AG04450 (cell line): ENCODE data around the gene FTSJ1. TPM values are rescaled to one million over a fixed set of nuclear protein-coding genes. Genes with fewer than 3 reads are reported as not detected.

Experiments
- CTCF ChIA-PET: fragments of 300-600, 350-600 bp; formaldehyde crosslinking; extraction: SDS; loops from one replicate; lab custom pipeline; 2022; ENCODE audit warnings: antibody characterized with exemption, inconsistent platforms; lab: Charles Lee
- POLR2A ChIA-PET: fragments of 350-600 bp; formaldehyde crosslinking; extraction: SDS; loops from one replicate; lab custom pipeline; 2021; ENCODE audit warnings: antibody characterized with exemption, inconsistent platforms; lab: Yijun Ruan, JAX
- DNase-seq: peaks from one replicate; pipeline ENCODE4 v3.0.0-alpha.2; 2011; ENCODE audit warnings: low read depth, low spot score
- H3K27ac ChIP-seq: one replicate; pipeline ENCODE4 v1.5.1; 2012; ENCODE audit warnings: low read depth, low read length, control low read depth
- H3K27me3 ChIP-seq: one replicate; pipeline ENCODE4 v1.6.0; 2012; ENCODE audit warnings: low read length; ENCODE audit not compliant: control insufficient read depth, insufficient read depth
- H3K4me3 ChIP-seq: 2 replicates; pipeline ENCODE4 v1.5.1; 2011; ENCODE audit warnings: mild to moderate bottlenecking, low read depth, low read length, control low read depth
- H3K9me3 ChIP-seq: 2 replicates; pipeline ENCODE4 v1.5.1; 2012; ENCODE audit warnings: low read length; ENCODE audit not compliant: control insufficient read depth, insufficient read depth
- polyA plus RNA-seq: library from polyadenylated mRNA; depleted of rRNA; stranded (reverse); fragments of >200 nt; gene quantifications from 2 replicates; pipeline ENCODE4 v1.2.3, GENCODE V29; 2011
- TF ChIP-seq, protein P1 (sequence below): IDR thresholded peaks from 2 replicates; pipeline ENCODE4 v1.5.1; 2011; ENCODE audit warnings: low read depth, low read length, control low read depth, inconsistent platforms

FTSJ1 gene
- polyA plus RNA-seq, 1 experiment = 19.7 TPM

DNA sequence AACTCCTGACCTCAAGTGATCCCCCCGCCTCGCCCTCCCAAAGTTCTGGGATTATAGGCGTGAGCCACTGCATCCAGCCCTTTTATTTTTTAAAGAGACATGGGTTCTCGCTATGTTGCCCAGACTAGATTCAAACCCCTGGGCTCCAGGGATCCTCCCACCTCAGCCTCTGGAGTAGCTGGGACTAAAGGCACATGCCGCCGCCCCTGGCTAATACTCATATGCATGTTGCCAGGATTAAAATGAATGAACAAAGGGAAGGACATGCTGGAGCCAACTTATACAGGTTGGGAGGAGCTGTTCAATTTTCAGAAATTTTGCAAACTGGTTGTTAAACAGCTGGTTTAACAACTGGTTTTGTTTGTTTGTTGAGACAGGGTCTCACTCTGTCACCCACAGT, 1.4 kb upstream of the FTSJ1 start:
- no peak for DNase-seq
- POLR2A ChIA-PET = no interaction called here
- CTCF ChIA-PET = no interaction called here
- TF ChIP-seq, protein P1, sequence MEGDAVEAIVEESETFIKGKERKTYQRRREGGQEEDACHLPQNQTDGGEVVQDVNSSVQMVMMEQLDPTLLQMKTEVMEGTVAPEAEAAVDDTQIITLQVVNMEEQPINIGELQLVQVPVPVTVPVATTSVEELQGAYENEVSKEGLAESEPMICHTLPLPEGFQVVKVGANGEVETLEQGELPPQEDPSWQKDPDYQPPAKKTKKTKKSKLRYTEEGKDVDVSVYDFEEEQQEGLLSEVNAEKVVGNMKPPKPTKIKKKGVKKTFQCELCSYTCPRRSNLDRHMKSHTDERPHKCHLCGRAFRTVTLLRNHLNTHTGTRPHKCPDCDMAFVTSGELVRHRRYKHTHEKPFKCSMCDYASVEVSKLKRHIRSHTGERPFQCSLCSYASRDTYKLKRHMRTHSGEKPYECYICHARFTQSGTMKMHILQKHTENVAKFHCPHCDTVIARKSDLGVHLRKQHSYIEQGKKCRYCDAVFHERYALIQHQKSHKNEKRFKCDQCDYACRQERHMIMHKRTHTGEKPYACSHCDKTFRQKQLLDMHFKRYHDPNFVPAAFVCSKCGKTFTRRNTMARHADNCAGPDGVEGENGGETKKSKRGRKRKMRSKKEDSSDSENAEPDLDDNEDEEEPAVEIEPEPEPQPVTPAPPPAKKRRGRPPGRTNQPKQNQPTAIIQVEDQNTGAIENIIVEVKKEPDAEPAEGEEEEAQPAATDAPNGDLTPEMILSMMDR = no peak
- Histone ChIP-seq H3K4me3 (no peak overlapping the region), H3K9me3 (no peaks in the 10 kb centered on the region), H3K27me3 (no peaks in the 10 kb centered on the region), H3K27ac (no peak overlapping the region)

DNA sequence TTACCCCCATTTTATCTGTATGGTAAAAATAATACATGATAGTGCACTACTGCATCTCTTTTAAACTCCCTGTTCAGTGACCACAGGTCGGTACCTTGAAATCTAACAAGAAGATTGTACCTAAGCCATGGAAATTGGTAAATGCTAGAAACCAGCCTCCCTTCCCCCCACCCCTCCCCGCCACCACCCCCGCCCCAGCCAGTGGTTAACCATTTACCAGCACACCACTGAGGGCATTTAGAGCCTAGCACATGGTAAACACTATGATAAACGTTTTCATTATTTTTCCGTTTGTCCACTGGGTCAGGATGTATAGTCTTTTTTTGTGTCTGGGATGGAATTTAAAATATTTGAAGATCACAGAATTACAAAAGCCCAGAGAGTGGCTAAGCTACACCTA, 703 bp upstream of the FTSJ1 start:
- H3K4me3 ChIP-seq = peak overlapping the region; percentile 81
- ChIA-PET CTCF (interaction anchor here (0.6 kb wide), 1 partner anchor 18 kb away, joined by 3 read pairs; no protein-coding TSS in a partner anchor), POLR2A (interaction anchor here (0.7 kb wide), 1 partner anchor 8 kb away, joined by 3 read pairs; no protein-coding TSS in a partner anchor)
- TF ChIP-seq, protein P1 = no peak
- H3K27me3 ChIP-seq = no peaks in the 10 kb centered on the region
- no peaks in the 10 kb centered on the region for H3K9me3 ChIP-seq
- H3K27ac ChIP-seq = peak overlapping the region; percentile 77
- DNase-seq = no peak

DNA sequence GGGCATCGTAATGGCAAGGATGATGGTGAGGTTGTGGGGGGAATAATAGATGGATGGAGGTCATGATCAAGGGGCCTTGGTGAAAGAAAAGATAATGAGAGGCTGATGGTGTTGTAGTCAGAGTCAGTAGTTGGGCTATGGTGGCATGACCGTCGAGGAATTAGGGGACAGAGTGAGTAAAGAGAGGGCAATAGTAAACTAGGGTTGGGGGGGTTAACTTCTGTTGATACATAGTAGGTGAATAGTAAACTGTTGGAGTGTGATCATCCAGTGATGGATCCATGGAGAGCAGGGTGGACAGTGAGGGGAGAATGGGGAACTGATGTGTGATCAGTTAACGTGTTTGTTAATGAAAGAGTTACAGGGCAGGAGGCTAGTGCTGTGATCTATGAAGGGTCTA, 920 bp downstream of the FTSJ1 start:
- POLR2A ChIA-PET = no interaction called here
- TF ChIP-seq, protein P1 = no peak
- H3K9me3 ChIP-seq = no peaks in the 10 kb centered on the region
- no peak for DNase-seq
- H3K4me3 ChIP-seq = peak overlapping the region; percentile 81
- no peak overlapping the region for H3K27ac ChIP-seq
- CTCF ChIA-PET = no interaction called here
- no peaks in the 10 kb centered on the region for H3K27me3 ChIP-seq

DNA sequence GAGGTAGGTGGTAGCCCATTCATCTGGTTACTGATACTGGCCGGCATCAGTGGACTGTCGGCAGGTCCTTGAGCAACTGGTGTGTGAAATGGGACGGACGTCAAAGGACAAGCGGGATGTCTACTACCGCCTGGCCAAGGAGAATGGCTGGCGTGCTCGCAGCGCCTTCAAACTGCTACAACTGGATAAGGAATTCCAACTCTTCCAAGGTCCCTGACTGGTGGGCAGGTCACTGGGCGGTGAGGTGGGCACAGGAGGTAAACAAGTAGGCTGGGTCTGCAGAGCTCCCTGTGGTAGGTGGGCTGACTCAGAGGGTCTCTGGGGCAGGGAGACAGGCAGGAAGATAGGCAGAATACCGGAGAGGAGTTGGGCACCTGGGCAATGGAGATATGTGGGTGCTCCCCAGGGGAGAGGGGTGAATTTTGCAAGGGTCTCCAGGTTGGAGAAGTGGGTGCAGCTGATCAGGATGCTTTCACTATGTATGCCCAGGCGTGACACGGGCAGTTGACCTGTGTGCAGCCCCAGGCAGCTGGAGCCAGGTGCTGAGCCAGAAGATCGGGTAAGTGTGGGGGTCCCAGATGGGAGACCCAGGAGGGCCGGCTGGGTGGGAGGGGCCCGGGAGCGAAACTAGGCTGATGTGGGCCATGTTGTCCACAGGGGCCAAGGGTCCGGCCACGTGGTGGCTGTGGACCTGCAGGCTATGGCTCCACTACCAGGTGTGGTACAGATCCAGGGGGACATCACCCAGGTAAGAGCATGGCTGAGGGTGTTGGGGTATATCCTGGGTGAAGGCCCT, 2.2 kb downstream of the FTSJ1 start:
- ChIA-PET POLR2A (no interaction called here), CTCF (no interaction called here)
- Histone ChIP-seq H3K27ac (no peak overlapping the region), H3K27me3 (no peaks in the 10 kb centered on the region), H3K9me3 (no peaks in the 10 kb centered on the region), H3K4me3 (no peak overlapping the region)
- no peak for DNase-seq
- TF ChIP-seq, protein P1 = no peak

DNA sequence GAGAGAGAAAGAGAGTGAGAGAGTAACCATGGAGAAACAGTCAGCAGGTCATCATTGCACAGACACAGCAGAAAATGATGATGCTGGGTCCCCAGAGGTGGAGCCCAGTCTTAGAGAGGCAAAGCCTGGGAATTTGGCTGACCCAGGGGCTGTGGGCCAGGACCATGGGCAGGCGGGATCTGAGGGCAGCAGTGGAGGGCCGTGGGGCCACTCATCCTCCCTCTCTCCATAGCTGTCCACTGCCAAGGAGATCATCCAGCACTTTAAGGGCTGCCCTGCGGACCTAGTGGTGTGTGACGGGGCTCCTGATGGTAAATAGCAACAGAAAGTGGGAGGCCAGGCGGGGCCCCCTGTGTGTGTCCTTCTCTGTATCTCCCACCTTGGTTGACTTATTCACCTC, 2.8 kb downstream of the FTSJ1 start:
- ChIA-PET CTCF (no interaction called here), POLR2A (no interaction called here)
- Histone ChIP-seq H3K27ac (no peak overlapping the region), H3K9me3 (no peaks in the 10 kb centered on the region), H3K27me3 (no peaks in the 10 kb centered on the region), H3K4me3 (no peak overlapping the region)
- DNase-seq = no peak
- TF ChIP-seq, protein P1 = no peak
